ENCODE data around the gene RP2.

The RP2 gene

DNA sequence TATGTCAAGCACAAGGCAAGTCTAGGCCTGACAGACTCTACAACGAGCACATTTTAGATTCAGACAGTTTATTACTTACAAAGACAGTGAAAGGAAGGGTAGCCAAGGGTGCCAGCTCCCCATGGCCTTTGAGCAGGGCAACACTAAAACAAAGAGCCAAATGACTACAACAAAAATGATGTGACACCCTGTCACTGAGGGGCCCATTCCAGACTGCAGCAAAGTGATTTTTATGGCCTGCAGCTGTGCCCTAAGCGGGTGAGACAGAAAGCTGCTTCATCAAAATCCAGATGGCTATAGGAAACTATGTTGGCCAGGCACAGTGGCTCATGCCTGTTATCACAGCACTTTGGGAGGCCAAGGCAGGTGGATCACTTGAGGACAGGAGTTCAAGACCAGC lies 13.4 kb upstream of the RP2 start:
- no peak for DNase-seq (ENCODE audit: low read depth)
- H3K4me3 ChIP-seq (ENCODE audit: low read depth, low read length) = no peak overlapping the region
- TF ChIP-seq CTCF (IDR thresholded peaks at IDR 0.05; ENCODE audit: low read depth, low read length, missing control alignments) = no peak

DNA sequence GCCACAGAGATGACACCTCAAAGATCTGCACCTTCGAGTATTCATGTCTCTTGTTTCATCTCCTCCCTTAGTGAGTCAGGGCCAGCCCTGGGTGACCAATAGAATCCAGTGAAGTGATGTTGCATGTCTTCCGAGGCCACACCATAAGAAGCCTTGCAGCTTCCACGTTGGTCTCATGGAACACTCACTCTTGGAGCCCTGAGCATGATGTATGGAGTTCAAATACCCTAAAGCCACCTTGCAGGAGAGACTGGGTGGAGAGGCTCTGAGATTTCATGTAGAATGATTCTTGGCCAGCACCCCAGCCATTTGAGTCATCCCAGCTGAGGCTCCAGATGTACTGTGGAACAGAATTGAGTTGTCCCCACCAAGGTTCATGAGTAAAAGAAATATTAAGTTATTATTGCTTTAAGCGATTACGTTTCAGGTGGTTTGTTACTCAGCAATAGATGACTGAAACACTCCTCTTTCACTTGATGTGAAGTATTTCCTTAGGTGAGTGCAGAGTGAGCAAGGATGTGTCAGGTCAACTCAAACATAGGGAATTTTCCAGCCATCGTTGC lies 5.0 kb upstream of the RP2 start:
- no peak for TF ChIP-seq CTCF (IDR thresholded peaks at IDR 0.05; ENCODE audit: low read depth, low read length, missing control alignments)
- no peak overlapping the region for H3K4me3 ChIP-seq (ENCODE audit: low read depth, low read length)
- DNase-seq (ENCODE audit: low read depth) = no peak

DNA sequence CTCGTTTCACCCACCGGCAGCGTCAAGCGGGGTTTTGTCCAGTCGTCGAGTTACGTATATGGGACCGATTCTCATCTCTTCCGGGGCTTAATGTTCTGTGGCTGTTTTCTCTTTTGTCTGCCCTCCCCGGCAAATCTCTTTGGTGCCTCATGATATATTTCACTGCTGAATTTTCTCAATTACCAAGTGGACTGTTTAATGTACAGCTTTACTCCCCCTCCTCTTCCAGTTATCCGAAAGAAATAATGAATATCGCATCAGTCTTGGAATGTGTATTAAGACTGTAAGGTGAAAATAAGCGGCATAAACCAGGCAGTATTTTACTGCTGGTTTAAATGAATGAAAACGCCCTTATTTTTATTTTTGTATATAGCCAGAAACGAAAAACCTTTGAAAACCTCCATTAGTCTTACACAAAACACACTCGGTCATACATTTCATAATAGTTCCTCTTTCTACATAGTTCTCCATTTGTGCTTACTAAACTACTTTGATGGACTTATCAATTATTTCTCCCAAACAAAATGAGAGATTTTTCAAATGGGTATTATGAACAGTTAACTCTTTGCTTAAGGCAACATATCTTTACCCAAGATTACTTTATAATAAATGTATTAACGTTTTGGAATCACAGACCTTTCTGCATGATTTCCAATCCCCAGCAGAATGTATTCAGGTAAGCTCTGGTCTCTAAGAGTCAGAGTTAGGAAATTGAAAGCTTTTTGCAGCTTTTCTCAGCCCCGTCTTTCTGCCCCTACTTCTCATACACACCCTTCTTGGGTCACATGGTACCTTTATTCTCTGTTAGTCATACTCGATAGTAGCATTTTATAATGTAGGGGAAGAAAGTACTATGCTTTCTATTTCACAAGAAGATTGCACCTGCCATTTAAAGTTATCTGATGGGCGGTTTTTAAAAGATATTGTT lies 979 bp downstream of the RP2 start:
- TF ChIP-seq CTCF (IDR thresholded peaks at IDR 0.05; ENCODE audit: low read depth, low read length, missing control alignments) = no peak

DNA sequence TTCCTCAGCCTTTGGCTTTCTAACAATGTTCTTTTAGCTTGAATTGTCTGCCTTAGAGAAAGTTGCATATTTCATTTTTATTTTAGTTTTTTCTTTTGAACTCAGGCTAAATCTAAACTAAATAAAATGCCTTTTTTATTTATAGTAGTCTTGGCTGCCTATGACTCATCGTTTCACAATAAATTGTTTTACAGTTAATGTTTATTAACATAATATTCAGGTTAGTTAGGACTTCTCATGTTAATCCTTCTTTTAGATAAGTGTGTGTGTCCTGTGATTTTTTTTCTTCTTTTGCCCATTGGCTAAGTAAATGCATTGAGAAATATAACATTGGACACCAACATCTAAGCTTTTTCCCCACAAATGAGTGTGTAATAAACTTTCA lies 1.6 kb downstream of the RP2 start:
- no peak for TF ChIP-seq CTCF (IDR thresholded peaks at IDR 0.05; ENCODE audit: low read depth, low read length, missing control alignments)

More for the DNA sequence above, 979 bp downstream of the RP2 start:
- DNase-seq (ENCODE audit: low read depth) = no peak
- peak overlapping the region; percentile 85 for H3K4me3 ChIP-seq (ENCODE audit: low read depth, low read length)

DNA sequence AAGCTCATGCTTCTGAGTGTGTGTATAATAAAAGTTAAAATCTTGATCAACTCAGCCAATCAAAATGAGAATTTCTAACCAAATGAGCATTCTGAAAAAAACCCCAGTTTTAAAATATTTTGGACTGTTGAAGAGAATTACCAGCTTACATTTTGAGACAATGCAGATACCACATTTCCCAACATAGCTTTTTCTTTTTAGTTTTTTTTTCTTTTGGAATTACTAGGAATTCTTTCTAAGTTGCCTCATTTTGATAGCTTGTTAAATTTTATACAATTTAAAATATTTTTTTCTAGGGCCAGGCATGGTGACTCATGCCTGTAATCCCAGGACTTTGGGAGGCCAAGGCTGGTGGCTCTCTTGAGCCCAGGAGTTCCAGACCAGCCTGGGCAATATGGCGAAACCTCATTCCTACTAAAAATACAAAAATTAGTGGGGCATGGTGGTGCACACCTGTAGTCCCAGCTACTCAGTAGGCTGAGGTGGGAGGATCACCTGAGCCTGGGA lies 2.2 kb downstream of the RP2 start:
- TF ChIP-seq CTCF (IDR thresholded peaks at IDR 0.05; ENCODE audit: low read depth, low read length, missing control alignments) = no peak
- no peak overlapping the region for H3K4me3 ChIP-seq (ENCODE audit: low read depth, low read length)
- DNase-seq (ENCODE audit: low read depth) = no peak

More for the DNA sequence above, 1.6 kb downstream of the RP2 start:
- H3K4me3 ChIP-seq (ENCODE audit: low read depth, low read length) = peak overlapping the region; percentile 85; the same call in 1 of the 2 replicates
- no peak for DNase-seq (ENCODE audit: low read depth)

GRCh38 chrX:46840946-46841345 lies 4.1 kb downstream of the RP2 start:
- no peak overlapping the region for H3K4me3 ChIP-seq (ENCODE audit: low read depth, low read length)
- no peak for TF ChIP-seq CTCF (IDR thresholded peaks at IDR 0.05; ENCODE audit: low read depth, low read length, missing control alignments)
- no peak for DNase-seq (ENCODE audit: low read depth)
